Stimulated activated CD8-positive, alpha-beta memory T cell treated with anti-CD3 and anti-CD28 coated beads, Interleukin-4, amount 100 ng/mL, for 48 hours (primary cell): Measurements from ENCODE around the gene CCDC27.

Experiments used
- DNase-seq: peaks from one replicate; pipeline ENCODE4 v3.0.0-alpha.2; 2020

CCDC27 gene

GRCh38 chr1:3721955-3722465 is 30.2 kb upstream of the CCDC27 start:
- no peak for DNase-seq

GRCh38 chr1:3722846-3723245 is 29.4 kb upstream of the CCDC27 start:
- no peak for DNase-seq

DNA sequence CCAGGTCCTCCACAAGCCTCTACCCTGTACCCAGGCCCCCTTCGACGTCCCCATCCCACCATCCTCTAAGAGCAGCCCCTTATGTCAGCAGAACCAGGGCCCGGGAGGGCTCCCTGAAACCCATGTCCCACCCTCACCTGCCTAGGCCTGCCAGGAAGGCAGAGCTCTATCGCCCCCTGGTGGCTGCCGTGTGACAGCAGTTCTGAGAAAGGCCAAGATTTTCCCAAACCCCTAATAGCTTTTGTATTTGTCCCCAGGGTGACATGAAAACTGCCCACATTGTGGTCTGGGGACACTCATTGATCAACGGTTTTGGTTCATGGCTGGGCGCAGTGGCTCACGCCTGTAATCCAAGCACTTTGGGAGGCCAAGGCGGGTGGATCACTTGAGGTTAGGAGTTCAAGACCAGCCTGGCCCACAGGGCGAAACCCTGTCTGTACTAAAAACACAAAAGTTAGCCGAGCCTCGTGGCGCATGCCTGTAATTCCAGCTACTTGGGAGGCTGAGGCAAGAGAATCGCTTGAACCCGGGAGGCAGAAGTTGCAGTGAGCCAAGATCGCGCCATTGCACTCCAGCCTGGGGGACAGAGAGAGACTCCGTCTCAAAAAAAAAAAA is 27.7 kb upstream of the CCDC27 start:
- peak; percentile 91 for DNase-seq

GRCh38 chr1:3725366-3725765 is 26.9 kb upstream of the CCDC27 start:
- no peak for DNase-seq

DNA sequence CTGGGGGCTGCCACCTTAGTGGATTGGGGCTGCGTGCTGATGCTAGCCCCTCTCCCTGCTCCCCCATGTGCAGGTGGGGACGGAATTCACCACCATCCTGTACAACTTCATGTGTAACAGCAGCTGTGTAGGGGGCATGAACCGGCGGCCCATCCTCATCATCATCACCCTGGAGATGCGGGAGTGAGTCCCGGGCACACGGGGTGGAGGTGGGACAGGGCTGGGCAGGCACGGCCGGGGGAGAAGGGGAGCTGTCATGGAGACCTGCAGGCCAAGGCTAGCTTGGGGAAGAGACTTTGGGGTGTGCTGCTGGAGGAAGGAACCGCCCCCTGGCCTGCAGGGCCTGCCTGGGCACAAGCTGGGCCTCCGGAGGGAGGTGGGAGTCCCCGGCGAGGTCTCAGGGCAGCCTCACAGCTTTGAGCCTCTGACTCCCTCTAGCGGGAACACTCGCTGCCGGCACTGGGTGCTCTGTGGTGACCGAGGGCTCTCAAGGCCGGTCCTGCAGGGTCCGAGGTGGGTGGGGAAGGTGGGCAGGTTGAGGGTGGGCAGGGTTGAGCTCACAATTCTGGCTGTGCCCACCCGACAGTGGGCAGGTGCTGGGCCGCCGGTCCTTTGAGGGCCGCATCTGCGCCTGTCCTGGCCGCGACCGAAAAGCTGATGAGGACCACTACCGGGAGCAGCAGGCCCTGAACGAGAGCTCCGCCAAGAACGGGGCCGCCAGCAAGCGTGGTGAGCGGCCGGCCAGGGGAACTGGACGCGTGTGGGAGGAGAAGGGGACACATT is 25.0 kb upstream of the CCDC27 start:
- peak; percentile 53 for DNase-seq

DNA sequence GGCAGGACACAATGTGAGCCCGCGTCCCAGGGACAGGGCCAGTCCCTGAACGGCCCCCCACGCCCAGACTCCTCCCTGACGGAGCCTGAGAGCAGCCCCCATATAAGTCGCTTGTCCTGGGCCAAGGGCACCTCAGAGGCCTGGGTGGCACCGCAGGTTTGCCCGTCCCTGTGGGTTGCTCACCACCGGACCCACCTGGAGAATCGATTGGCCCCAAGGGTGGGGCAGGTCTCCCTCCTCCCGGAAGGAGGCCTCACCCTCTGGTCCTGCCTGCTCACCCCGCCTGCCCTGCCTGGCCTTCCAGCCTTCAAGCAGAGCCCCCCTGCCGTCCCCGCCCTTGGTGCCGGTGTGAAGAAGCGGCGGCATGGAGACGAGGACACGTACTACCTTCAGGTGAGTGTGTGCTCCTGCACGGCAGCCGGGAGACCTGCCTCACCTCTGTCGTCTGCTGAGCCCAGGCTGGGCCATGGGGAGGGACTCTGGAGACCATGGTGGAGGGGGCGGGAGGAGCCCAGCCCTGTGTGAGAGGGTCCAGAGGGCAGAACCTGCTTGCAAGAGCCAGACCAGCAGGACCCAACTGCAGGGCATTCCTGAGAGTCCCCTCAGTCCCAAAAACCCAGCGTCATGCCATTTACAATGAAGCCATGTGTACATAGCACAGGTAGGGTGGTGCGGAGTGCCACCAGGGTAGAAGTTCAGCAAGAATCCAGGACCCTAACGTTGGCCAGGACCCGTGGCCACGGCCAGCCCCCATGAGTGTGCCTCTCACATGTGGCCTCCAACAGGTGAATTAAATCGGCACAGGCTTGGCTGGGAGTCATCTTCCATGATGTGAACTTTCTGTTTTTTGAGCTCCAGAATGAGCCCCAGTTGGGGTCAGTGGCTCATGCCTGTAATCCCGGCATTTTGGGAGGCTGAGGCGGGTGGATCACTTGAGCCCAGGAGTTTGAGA is 24.1 kb upstream of the CCDC27 start:
- no peak for DNase-seq

- no peak for DNase-seq
These were observed 22.4 kb upstream of the CCDC27 start for GRCh38 chr1:3729594-3730542.

DNA sequence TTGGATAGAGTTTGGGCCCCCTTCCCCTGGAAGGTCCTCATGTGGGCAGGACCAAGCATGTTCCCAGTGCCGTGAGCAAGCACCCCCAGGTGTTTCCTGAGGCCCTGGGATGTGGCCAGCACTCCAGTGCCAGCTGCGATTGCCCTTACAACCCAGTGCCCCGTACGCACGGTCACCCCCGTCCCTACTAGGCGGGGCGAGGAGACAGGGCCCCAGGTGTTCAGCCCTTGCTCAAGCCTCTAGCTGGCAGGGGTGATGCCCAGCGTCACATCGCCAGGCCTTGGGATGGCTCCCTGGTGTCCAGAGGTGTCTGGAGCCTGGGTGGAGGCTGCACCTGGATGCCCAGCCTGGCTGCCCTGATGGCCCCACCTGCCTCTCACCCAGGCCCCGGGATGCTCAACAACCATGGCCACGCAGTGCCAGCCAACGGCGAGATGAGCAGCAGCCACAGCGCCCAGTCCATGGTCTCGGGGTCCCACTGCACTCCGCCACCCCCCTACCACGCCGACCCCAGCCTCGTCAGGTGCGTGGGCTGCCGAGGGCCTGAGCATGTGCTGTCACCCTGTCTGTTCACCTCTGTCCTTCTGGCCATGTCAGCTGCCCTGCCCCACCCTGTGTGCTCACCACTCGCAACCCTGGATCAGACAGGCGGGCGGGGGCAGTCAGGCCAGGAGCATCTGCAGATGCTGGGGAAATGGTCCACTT is 21.6 kb upstream of the CCDC27 start:
- DNase-seq: no peak

GRCh38 chr1:3731583-3732433 is 20.4 kb upstream of the CCDC27 start:
- DNase-seq: no peak

DNA sequence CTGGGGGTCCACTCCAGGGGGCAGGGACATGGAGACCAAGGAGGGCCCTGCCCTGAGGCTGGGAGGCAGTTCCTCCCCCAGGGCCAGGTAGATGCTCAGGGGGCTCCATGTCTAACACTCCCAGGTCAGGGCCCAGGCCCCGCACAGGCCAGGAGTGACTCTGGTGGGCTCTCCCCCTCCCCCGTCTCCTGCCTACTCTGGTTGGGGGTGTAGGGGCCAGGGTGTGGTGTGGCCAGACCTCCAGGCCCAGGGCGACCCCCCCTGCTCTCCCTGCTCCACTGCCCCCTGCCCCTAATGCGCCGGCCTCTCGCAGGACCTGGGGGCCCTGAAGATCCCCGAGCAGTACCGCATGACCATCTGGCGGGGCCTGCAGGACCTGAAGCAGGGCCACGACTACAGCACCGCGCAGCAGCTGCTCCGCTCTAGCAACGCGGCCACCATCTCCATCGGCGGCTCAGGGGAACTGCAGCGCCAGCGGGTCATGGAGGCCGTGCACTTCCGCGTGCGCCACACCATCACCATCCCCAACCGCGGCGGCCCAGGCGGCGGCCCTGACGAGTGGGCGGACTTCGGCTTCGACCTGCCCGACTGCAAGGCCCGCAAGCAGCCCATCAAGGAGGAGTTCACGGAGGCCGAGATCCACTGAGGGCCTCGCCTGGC is 19.7 kb upstream of the CCDC27 start:
- DNase-seq: no peak

- DNase-seq: no peak
These were observed 19.0 kb upstream of the CCDC27 start for GRCh38 chr1:3733094-3733882.

- DNase-seq: no peak
These were observed 18.2 kb upstream of the CCDC27 start for GRCh38 chr1:3733883-3734589.

DNA sequence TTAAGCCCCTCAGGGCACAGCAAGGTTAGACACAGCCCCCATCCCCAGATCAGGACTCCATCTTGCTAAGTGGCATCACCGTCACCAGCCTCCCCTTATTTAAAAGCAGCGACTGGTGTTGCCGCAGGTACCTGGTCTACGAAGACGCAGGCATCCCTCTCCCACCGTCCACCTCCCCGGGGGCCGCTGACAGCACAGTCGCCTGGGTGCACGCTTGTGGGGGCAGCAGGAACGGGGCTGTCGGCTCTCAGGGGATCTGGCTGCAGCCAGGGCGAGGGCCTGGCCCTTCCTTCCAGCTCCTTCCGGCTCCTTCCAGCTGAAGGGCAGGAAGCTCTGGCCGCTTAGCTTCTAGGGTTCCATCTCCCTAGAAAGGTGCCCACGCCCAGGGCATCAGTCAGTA is 17.6 kb upstream of the CCDC27 start:
- DNase-seq: no peak

DNA sequence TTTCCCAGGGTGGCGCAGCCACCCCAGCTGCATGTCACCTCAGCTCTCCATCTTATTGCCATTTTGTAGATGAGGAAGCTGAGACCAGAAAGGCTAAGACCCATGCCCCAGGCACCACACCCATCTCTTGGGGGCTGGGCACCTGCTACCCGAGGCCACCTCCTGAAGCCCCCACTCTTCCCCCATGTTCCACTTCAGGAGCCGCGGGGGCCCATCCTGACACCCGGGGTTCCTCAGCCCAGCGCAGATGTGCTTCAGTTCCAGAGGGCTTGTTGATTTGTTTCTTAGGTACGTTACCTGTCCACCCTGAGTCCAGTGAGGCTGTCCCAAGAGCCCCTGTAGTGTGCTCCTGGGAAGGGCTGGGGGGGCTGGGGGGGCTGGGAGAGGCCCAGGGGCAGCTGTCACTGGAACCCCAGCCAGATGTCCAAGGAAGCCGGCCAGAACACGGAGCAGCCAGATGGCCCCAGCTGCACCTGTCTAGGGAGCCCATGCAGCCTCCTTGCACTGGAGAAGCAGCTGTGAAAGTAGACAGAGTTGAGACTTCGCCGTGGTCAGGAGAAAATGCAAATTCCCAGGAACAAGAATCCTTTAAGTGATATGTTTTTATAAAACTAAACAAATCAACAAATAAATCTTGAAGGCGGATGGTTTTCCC is 17.1 kb upstream of the CCDC27 start:
- no peak for DNase-seq

GRCh38 chr1:3735688-3736087 is 16.6 kb upstream of the CCDC27 start:
- no peak for DNase-seq

DNA sequence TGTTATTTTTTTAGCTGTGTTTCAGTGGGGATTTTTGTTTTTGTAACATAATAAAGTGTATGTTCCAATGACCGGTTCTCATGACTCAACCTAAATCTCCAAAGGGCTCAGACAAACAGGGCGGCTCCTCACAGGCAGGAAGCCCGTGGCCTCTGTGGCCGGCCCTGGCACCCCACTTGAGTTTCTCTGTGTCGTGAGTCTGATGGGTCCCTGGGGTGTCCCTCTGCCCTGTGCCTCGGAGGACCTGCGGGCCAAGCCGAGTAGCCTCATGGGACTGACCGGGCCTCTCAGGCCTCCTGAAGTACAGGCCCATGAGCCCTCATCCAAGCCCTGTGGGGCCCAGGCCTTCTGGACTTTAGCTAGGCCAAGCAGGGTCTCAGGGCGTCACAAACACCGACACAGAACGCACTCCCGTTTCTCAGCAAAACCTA is 16.1 kb upstream of the CCDC27 start:
- no peak for DNase-seq

DNA sequence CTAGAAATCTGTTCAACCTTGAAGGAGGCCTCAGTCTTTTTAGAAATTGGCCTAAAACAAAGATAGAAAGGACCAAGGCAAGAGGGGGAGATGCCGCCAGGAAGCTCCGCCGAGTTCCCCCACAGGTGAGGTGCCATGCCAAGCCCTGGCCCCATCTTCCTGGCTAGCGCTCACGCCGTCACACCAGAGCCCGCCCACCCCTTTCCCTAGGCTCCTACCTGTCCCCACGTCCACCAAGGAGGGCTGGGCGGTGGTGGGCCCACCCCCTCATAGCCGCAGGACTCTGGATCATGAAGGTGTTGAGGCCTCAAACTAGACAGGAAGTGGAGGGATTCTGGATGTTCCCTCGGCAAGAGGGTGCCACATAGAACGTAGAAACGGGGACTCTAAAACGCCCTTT is 15.5 kb upstream of the CCDC27 start:
- no peak for DNase-seq

- no peak for DNase-seq
These were observed 13.3 kb upstream of the CCDC27 start for GRCh38 chr1:3738943-3739342.
